ENCODE results near the gene BCL7C. TPM values are rescaled to one million over a fixed set of nuclear protein-coding genes. Genes with fewer than 3 reads are reported as not detected.

The BCL7C gene
- total and polyA plus RNA-seq, 2 of the 13 experiments (the other 11 are each of a cell fraction or from before 2014, with no cell fraction given), result 17.7 to 33.8 TPM

DNA sequence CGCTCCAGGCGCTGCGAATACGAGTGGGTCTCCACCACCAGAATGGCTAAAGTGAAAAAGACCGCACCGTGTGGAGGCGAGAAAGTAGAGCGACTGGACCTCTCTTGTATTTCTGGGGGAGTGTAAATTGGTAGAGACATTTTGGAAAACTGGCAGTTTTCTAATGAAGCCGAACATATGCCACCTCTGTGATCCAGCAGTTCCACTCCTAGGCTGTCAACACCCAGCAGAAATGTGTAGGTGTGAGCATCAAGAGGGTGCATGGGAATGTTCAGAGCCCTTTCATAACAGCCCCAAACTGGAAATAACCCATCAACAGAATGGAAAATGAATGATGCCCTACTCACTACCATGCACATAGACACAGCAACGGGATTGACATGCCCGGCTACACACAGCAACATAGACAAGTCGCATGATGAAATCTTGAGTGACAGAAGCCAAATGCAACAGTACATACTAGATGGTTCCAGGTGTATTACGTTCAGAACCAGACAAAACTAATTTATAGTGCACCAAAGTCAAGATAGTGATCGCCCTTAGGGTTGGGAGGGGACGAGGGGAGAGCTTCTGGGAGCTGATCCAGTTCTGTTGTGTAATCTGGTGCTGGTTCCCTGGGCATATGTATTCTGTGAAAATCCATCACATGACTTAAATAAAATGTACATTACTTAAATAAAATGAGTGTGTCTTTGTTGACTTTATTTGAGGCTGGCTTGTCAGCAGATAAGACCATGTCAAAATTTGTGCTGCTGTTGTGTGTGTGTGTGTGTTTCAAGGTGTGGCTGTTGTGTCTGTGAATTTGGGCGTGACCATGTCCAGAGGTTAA, 877 bp upstream of the BCL7C start (continued):
- no peak for TF ChIP-seq ZNF3 (CRISPR knock-in tag; IDR thresholded peaks at IDR 0.05)
- no peak for TF ChIP-seq ONECUT2 (CRISPR knock-in tag; IDR thresholded peaks at IDR 0.05)
- TF ChIP-seq TGIF2 (CRISPR knock-in tag; IDR thresholded peaks at IDR 0.05), result 0 out of 2 replicates have a peak, but pooled peaks have one; percentile 4
- TF ChIP-seq HOXA9 (CRISPR knock-in tag; IDR thresholded peaks at IDR 0.05; ENCODE audit: borderline replicate concordance), result no peak
- TF ChIP-seq, protein P1, sequence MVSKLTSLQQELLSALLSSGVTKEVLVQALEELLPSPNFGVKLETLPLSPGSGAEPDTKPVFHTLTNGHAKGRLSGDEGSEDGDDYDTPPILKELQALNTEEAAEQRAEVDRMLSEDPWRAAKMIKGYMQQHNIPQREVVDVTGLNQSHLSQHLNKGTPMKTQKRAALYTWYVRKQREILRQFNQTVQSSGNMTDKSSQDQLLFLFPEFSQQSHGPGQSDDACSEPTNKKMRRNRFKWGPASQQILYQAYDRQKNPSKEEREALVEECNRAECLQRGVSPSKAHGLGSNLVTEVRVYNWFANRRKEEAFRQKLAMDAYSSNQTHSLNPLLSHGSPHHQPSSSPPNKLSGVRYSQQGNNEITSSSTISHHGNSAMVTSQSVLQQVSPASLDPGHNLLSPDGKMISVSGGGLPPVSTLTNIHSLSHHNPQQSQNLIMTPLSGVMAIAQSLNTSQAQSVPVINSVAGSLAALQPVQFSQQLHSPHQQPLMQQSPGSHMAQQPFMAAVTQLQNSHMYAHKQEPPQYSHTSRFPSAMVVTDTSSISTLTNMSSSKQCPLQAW (CRISPR knock-in tag; IDR thresholded peaks at IDR 0.05), result peak; percentile 14; the same call in 1 of the 2 replicates
- TF ChIP-seq EED (CRISPR knock-in tag; IDR thresholded peaks at IDR 0.05), result peak; percentile 80; the same call in 1 of the 2 replicates
- TF ChIP-seq SP4 (CRISPR knock-in tag; IDR thresholded peaks at IDR 0.05), result no peak

DNA sequence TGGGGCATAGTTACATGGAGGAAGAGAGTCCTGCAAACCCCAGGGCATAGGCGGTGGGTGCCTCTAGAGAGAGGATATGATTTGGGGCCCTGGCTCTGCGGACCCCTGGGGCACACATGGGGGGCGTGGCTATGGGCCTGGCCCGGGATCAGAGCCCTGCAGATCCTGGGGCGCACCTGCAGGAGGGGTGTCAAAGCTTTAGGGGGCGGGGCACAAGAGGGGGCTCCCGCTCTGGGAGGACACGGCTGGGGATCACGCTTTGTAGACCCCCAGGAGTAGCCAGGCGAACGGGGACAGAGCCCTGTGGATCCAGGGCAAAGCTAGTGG, 497 bp downstream of the BCL7C start:
- Histone ChIP-seq H3K36me3 (replicated peaks in 1 of 2; ENCODE audit: control insufficient read depth in 1 of 2, insufficient read depth in 2 of 2, low read length in 2 of 2) (peaks cover 6 to 9% of the 10 kb centered on the region in 2 experiments; a peak in 4 of 5 replicates), H3K4me3 (replicated peaks in 1 of 3; ENCODE audit: insufficient read depth in 1 of 3, low read depth in 2 of 3, low read length in 3 of 3) (peak overlapping the region; percentile 72 to 100 (median 84)), H3K4me2 (ENCODE audit: low read depth, low read length) (peak overlapping the region; percentile 97), H3K9me3 (ENCODE audit: low read length) (no peaks in the 10 kb centered on the region), H3K9ac (ENCODE audit: insufficient read depth, low read depth, low read length) (peak overlapping the region; percentile 99), H3K27ac (ENCODE audit: extremely low read length, insufficient read depth, low read length) (peak overlapping the region; percentile 65), H3K27me3 (ENCODE audit: control insufficient read depth in 1 of 2, insufficient read depth in 2 of 2, low read length in 2 of 2) (no peaks in the 10 kb centered on the region), H4K20me1 (ENCODE audit: insufficient read depth, low read length) (no peaks in the 10 kb centered on the region), H2AFZ (ENCODE audit: low read length) (no peak overlapping the region), H3K79me2 (ENCODE audit: insufficient read depth, low read length) (peaks cover 8% of the 10 kb centered on the region), H3K4me1 (ENCODE audit: insufficient read depth, low read length) (peaks cover 52% of the 10 kb centered on the region)
- POLR2A ChIA-PET, result interaction anchor here (0.8 to 1.9 kb wide), 5 partner anchors 9 to 145 kb away, joined by 3 to 8 read pairs (median 6); partner anchors contain the start of genes FBXL19 and PHKG2
- FAIRE-seq, result no peak
- DNase-seq (ENCODE audit: low spot score), result no peak
- WGBS (ENCODE audit: low lambda C conversion rate), result 13% methylated on average over 4 of the region's 11 CpGs
- intact Hi-C loops (cut with micrococcal nuclease; ENCODE audit: unreplicated experiment), result no loop called here
- no peak for ATAC-seq
- CTCF ChIA-PET (ENCODE audit: low intra/inter-chr PET ratio, low total read pairs), result interaction anchor here (2.0 kb wide), 1 partner anchor 49 kb away, joined by 10 read pairs; no protein-coding TSS in a partner anchor
- in situ Hi-C loops (cut with HindIII; ENCODE audit: extremely low pct_ligation_motif_present, low pct_unique_long_range_greater_than_20kb), result loop anchor here (10.0 kb wide), 1 partner anchor 49 kb away; no protein-coding TSS in a partner anchor
- no TSS peak for BruUV-seq (replicated peaks)
- TF ChIP-seq, protein P2, sequence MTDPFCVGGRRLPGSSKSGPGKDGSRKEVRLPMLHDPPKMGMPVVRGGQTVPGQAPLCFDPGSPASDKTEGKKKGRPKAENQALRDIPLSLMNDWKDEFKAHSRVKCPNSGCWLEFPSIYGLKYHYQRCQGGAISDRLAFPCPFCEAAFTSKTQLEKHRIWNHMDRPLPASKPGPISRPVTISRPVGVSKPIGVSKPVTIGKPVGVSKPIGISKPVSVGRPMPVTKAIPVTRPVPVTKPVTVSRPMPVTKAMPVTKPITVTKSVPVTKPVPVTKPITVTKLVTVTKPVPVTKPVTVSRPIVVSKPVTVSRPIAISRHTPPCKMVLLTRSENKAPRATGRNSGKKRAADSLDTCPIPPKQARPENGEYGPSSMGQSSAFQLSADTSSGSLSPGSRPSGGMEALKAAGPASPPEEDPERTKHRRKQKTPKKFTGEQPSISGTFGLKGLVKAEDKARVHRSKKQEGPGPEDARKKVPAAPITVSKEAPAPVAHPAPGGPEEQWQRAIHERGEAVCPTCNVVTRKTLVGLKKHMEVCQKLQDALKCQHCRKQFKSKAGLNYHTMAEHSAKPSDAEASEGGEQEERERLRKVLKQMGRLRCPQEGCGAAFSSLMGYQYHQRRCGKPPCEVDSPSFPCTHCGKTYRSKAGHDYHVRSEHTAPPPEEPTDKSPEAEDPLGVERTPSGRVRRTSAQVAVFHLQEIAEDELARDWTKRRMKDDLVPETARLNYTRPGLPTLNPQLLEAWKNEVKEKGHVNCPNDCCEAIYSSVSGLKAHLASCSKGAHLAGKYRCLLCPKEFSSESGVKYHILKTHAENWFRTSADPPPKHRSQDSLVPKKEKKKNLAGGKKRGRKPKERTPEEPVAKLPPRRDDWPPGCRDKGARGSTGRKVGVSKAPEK (CRISPR knock-in tag; IDR thresholded peaks at IDR 0.05; ENCODE audit: borderline replicate concordance), result no peak
- TF ChIP-seq, protein P3, sequence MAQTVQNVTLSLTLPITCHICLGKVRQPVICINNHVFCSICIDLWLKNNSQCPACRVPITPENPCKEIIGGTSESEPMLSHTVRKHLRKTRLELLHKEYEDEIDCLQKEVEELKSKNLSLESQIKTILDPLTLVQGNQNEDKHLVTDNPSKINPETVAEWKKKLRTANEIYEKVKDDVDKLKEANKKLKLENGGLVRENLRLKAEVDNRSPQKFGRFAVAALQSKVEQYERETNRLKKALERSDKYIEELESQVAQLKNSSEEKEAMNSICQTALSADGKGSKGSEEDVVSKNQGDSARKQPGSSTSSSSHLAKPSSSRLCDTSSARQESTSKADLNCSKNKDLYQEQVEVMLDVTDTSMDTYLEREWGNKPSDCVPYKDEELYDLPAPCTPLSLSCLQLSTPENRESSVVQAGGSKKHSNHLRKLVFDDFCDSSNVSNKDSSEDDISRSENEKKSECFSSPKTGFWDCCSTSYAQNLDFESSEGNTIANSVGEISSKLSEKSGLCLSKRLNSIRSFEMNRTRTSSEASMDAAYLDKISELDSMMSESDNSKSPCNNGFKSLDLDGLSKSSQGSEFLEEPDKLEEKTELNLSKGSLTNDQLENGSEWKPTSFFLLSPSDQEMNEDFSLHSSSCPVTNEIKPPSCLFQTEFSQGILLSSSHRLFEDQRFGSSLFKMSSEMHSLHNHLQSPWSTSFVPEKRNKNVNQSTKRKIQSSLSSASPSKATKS (CRISPR knock-in tag; IDR thresholded peaks at IDR 0.05), result no peak
- TF ChIP-seq ZSCAN20 (CRISPR knock-in tag; IDR thresholded peaks at IDR 0.05; ENCODE audit: borderline replicate concordance) (no peak), MTA3 (CRISPR knock-in tag; IDR thresholded peaks at IDR 0.05) (no peak), PAF1 (CRISPR knock-in tag; IDR thresholded peaks at IDR 0.05) (no peak), SAFB2 (CRISPR knock-in tag; IDR thresholded peaks at IDR 0.05; ENCODE audit: borderline replicate concordance, low read depth) (0 out of 2 replicates have a peak, but pooled peaks have one; percentile 27), NR2F1 (CRISPR knock-in tag; IDR thresholded peaks at IDR 0.05) (no peak), PLRG1 (conservative IDR thresholded peaks at IDR 0.05) (no peak)

Data from HepG2 (cell line).